Measurements from ENCODE around the gene THBS4. TPM values are rescaled to one million over a fixed set of nuclear protein-coding genes. Genes with fewer than 3 reads are reported as not detected.
"Not testable (repeated sequence)": the region's sequence is repeated elsewhere in the genome, so short reads cannot be mapped to it uniquely, and the experiment has no call there.

THBS4 gene
- total RNA-seq, 6 donors from 2014 or later, result 0.44 to 3.9 (median 1.2) TPM; not detected in 1

DNA sequence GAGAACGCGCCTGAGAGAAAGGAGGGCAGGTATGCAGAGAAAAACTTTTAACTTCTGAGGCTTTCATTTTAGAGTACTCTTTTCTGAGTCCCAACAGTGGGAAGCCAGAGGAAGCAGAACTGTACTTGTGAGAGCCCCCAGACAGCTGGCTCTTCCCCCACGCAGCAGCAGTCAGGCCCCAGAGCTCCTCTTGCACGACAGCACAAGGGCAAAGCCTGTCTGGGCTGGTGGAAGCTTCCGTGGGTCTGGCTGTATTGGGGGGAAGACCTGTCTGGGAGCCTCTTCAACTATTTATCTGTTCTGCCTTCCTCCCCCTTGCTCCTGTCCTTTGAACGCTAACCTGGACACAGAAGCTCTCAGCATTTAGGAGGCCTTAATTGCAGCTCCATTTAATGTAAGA, 68.2 kb downstream of the THBS4 start:
- Histone ChIP-seq H3K36me3 (no peaks in the 10 kb centered on the region), H3K9me3 (no peaks in the 10 kb centered on the region), H3K27ac (no peak overlapping the region), H3K27me3 (no peaks in the 10 kb centered on the region), H3K4me1 (no peaks in the 10 kb centered on the region), H3K4me3 (no peak overlapping the region)
- 71 to 83% methylated on average over 5 to 6 of the region's 6 CpGs for WGBS, 2 donors
- ATAC-seq (ENCODE audit: low FRiP score in 2 of 2), result no peak
- no peak for DNase-seq
- TF ChIP-seq POLR2AphosphoS5 (IDR thresholded peaks at IDR 0.05), result no peak
- no peak for TF ChIP-seq POLR2A (IDR thresholded peaks at IDR 0.05)
- no peak for TF ChIP-seq EP300 (IDR thresholded peaks at IDR 0.05)
- TF ChIP-seq, protein P1, sequence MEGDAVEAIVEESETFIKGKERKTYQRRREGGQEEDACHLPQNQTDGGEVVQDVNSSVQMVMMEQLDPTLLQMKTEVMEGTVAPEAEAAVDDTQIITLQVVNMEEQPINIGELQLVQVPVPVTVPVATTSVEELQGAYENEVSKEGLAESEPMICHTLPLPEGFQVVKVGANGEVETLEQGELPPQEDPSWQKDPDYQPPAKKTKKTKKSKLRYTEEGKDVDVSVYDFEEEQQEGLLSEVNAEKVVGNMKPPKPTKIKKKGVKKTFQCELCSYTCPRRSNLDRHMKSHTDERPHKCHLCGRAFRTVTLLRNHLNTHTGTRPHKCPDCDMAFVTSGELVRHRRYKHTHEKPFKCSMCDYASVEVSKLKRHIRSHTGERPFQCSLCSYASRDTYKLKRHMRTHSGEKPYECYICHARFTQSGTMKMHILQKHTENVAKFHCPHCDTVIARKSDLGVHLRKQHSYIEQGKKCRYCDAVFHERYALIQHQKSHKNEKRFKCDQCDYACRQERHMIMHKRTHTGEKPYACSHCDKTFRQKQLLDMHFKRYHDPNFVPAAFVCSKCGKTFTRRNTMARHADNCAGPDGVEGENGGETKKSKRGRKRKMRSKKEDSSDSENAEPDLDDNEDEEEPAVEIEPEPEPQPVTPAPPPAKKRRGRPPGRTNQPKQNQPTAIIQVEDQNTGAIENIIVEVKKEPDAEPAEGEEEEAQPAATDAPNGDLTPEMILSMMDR (IDR thresholded peaks at IDR 0.05), result no peak

DNA sequence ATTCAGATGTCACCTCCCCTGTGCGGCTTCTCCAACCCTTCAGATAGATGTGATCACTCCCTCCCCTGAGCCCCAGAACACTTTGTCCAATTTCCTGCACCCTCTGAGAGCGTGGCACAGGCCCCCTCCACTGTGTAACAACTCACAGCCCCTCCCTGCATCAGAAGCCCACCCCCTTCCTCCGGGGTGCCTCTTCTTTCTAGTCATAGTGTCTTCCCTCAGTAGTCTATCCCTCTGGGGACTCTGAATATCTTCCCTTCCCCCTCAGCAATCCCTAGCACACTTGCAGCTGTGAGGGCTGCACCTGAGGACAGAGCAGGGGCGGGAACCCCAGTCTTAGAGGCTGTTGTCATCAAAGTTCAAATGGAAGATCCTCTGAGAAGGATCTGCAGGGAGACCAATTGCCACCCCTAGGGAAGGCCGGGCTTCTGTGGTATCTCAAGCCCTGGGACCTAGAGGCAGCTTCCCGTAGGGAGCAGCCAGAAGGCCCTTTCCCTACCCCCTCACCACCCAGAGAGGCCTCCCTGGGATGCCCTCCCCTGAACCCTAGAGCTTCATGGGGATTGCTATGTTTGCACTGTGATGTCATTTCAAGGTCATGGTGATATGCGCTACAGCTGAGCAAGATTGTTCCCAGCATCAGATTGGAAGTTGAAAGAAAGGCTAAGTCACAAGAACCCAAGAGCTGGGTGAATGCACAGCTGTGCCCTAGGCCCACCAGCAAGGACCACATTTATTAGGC, 70.7 kb downstream of the THBS4 start:
- H3K36me3 ChIP-seq, result no peaks in the 10 kb centered on the region
- 89 to 92% methylated on average over 6 to 7 of the region's 7 CpGs for WGBS, 2 donors
- no peak for ATAC-seq (ENCODE audit: low FRiP score in 2 of 2)

DNA sequence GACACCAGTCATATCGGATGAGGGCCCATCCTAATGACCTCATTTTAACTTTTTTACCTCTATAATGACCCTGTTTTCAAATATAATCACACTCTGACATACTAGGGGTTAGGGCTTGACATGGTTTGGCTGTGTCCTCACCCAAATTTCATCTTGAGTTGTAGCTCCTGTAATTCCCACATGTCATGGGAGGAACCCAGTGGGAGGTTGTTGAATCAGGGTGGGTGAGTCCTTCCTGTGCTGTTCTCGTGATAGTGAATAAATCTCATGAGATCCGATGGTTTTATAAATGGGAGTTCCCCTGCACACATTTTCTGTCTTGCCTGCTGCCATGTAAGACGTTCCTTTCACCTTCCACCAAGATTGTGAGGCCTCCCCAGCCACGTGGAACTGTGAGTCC, 71.8 kb downstream of the THBS4 start:
- 69 to 72% methylated on average over 5 of the region's 5 CpGs for WGBS, 2 donors
- Histone ChIP-seq H3K9me3 (no peaks in the 10 kb centered on the region), H3K36me3 (no peaks in the 10 kb centered on the region), H3K27ac (no peak overlapping the region), H3K27me3 (no peaks in the 10 kb centered on the region), H3K4me3 (no peak overlapping the region), H3K4me1 (peaks cover 0 to 2% (median 0%) of the 10 kb centered on the region in 4 donors)
- DNase-seq, result no peak
- TF ChIP-seq, protein P1 (IDR thresholded peaks at IDR 0.05), result no peak
- TF ChIP-seq EP300 (IDR thresholded peaks at IDR 0.05), result no peak
- TF ChIP-seq POLR2A (IDR thresholded peaks at IDR 0.05), result no peak
- TF ChIP-seq POLR2AphosphoS5 (IDR thresholded peaks at IDR 0.05), result no peak
- no peak for ATAC-seq (ENCODE audit: low FRiP score in 2 of 2)

More for the DNA sequence above, 70.7 kb downstream of the THBS4 start:
- Histone ChIP-seq H3K4me3 (no peak overlapping the region), H3K27ac (no peak overlapping the region), H3K9me3 (no peaks in the 10 kb centered on the region), H3K4me1 (peaks cover 0 to 2% (median 0%) of the 10 kb centered on the region in 4 donors), H3K27me3 (no peaks in the 10 kb centered on the region)
- TF ChIP-seq, protein P1 (IDR thresholded peaks at IDR 0.05), result no peak
- no peak for TF ChIP-seq POLR2AphosphoS5 (IDR thresholded peaks at IDR 0.05)
- no peak for TF ChIP-seq POLR2A (IDR thresholded peaks at IDR 0.05)
- TF ChIP-seq EP300 (IDR thresholded peaks at IDR 0.05), result no peak
- DNase-seq, result no peak

DNA sequence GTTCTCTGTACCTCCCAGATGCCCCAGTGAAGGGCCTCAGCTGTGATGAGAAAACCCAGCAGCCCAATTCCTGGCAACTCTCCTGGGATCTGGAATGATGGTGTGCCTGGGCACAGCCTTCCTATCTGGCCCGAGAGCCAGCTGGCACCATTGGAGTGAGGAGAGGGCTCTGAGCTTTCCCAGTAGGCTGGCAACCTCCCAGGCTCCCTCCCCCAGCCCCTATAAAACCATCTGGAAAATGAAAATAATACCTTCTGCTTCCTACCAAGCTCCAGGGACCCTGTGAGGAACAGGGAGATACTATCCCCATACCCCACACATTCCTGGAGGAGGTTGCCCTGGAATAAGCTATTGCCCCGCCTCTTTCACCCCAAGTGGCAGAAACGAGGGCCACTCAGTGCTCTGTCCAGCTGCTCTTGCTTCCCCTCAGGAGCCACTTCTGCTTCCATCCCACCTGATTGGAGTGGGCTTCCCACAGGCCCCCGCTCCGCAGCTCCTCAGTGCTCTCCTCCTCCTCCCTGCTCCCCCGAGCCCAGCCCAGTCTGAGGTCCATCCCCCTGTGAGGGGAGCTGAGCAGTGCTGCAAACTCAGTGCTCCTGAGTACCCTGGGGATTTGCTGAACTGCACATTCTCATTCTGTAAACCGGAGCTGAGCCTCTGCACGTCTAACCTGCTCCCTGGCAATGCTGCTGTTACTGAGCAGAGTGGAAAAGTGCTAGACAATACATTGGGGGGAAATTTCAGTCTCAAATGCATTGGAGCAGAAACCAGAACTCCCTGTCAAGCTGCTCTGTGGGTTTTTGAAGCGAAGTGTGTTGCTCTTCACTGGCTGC, 74.7 kb downstream of the THBS4 start:
- ATAC-seq (ENCODE audit: low FRiP score in 2 of 2), result no peak
- Histone ChIP-seq H3K27ac (no peak overlapping the region), H3K9me3 (no peaks in the 10 kb centered on the region), H3K36me3 (no peaks in the 10 kb centered on the region), H3K27me3 (no peaks in the 10 kb centered on the region), H3K4me1 (peaks cover 0 to 2% (median 0%) of the 10 kb centered on the region in 4 donors), H3K4me3 (no peak overlapping the region)
- DNase-seq, result no peak
- TF ChIP-seq EP300 (IDR thresholded peaks at IDR 0.05), result no peak
- no peak for TF ChIP-seq POLR2AphosphoS5 (IDR thresholded peaks at IDR 0.05)
- TF ChIP-seq, protein P1 (IDR thresholded peaks at IDR 0.05), result no peak
- TF ChIP-seq POLR2A (IDR thresholded peaks at IDR 0.05), result no peak
- 63 to 65% methylated on average over 5 to 9 of the region's 9 CpGs for WGBS, 2 donors

DNA sequence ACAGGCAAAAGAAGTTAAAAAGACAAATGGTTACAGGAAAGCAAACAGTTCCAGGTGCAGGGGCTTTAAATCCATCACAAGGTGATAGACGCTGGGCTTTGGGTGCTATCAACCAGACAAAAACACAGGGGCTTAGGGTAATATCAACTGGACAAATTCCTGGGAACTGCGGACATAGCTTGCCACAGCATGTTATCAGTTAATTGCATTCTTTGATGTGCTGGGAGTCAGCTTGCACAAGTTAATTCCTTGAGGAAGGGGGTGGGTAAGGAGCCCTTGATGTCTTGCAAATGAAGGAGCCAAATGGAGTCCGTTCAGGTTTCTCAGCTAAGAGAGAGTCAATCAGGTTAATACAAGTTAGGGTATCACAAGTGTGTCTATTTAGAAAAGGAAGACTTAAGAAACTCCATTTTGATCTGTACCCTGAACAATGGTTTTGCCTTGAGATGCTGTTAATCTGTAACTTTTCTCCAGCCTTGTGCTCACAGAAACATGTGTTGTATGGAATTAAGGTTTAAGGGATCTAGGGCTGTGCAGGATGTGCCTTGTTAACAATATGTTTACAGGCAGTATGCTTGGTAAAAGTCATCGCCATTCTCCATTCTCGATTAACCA, 76.3 kb downstream of the THBS4 start:
- H3K4me3 ChIP-seq; H3K36me3 ChIP-seq; ATAC-seq (ENCODE audit: low FRiP score in 2 of 2); H3K4me1 ChIP-seq; DNase-seq; H3K27ac ChIP-seq; H3K9me3 ChIP-seq; H3K27me3 ChIP-seq: not testable (repeated sequence)
- 64 to 70% methylated on average over 5 of the region's 5 CpGs for WGBS, 2 donors

All from upper lobe of left lung (tissue), 6 donors.